Endothelial cell of umbilical vein (primary cell): ENCODE data around the gene PLA2G6. TPM values are rescaled to one million over a fixed set of nuclear protein-coding genes. Genes with fewer than 3 reads are reported as not detected.

Experiments used
- BruUV-seq: library from RNA; stranded (reverse); fragments of 400-500 nt; replicated peaks from 2 replicates; lab custom pipeline; 2021; lab: Mats Ljungman, UMichigan
- CTCF ChIA-PET: fragments of 300-600, 350-600 bp; sonication (Branson Sonifier 250); formaldehyde crosslinking; loops from one replicate; lab custom pipeline; 2021; ENCODE audit warnings: antibody characterized with exemption, inconsistent platforms; lab: Charles Lee
- POLR2A ChIA-PET: fragments of 300-600, 350-600 bp; sonication (Branson Sonifier 250); formaldehyde crosslinking; loops from one replicate; lab custom pipeline; 2021; ENCODE audit warnings: antibody characterized with exemption, inconsistent platforms; lab: Charles Lee
- DNase-seq: peaks from one replicate; pipeline ENCODE4 v3.0.0-alpha.2; 2011; ENCODE audit warnings: low read depth, low spot score
- FAIRE-seq: peaks from 2 replicates; lab custom pipeline; 2011; peaks lifted over from hg19 to GRCh38; lab: Jason Lieb, UNC
- H2AFZ ChIP-seq: 2 replicates; pipeline ENCODE4 v1.6.0; 2012; ENCODE audit warnings: low read depth, low read length, control low read depth, inconsistent platforms
- H3K27ac ChIP-seq: 2 replicates; pipeline ENCODE4 v1.5.1; 2011; ENCODE audit warnings: low read depth, mild to moderate bottlenecking, control low read depth, low read length, moderate library complexity; ENCODE audit not compliant: insufficient read depth
- H3K27me3 ChIP-seq, 2 experiments: 2 replicates each; pipeline versions ENCODE4 v1.6.0 to v1.6.1; 2011; ENCODE audit warnings: low read length in 2 of 2, mixed read lengths in 1 of 2; ENCODE audit not compliant: control insufficient read depth in 2 of 2, insufficient read depth in 2 of 2
- H3K36me3 ChIP-seq, 2 experiments: 2 replicates in 1 of 2; 3 replicates in 1 of 2; pipeline ENCODE4 v1.5.1; 2011; ENCODE audit warnings: low read length in 2 of 2, mild to moderate bottlenecking in 1 of 2, moderate library complexity in 1 of 2; ENCODE audit not compliant: control insufficient read depth in 2 of 2, insufficient read depth in 2 of 2; ENCODE audit errors: extremely low read depth in 1 of 2
- H3K4me1 ChIP-seq: 3 replicates; pipeline ENCODE4 v1.5.1; 2011; ENCODE audit warnings: mild to moderate bottlenecking, low read length; ENCODE audit not compliant: control insufficient read depth, insufficient read depth; ENCODE audit errors: extremely low read depth
- H3K4me2 ChIP-seq: 2 replicates; pipeline ENCODE4 v1.6.1; 2011; ENCODE audit warnings: low read length, control low read depth, mixed read lengths; ENCODE audit not compliant: insufficient read depth
- H3K4me3 ChIP-seq, 3 experiments: fragments of 200-600 bp in 1 of 3; sonication (generic), shearing (Covaris generic) in 1 of 3; replicated peaks in 1 of 3; 2 replicates each; pipeline ENCODE4 v1.5.1; 2011 to 2016; ENCODE audit warnings: control low read depth in 3 of 3, low read length in 3 of 3, mild to moderate bottlenecking in 2 of 3, inconsistent platforms in 1 of 3, low read depth in 1 of 3, moderate library complexity in 1 of 3; ENCODE audit not compliant: insufficient read depth in 1 of 3
- H3K79me2 ChIP-seq: 2 replicates; pipeline ENCODE4 v1.6.0; 2012; ENCODE audit warnings: low read length, inconsistent platforms; ENCODE audit not compliant: control insufficient read depth, insufficient read depth
- H3K9ac ChIP-seq: replicated peaks from 2 replicates; pipeline ENCODE3; 2011; ENCODE audit warnings: low read length, control low read depth; ENCODE audit not compliant: insufficient read depth; ENCODE audit errors: extremely low read depth
- H3K9me1 ChIP-seq: replicated peaks from 3 replicates; pipeline ENCODE4 v1.6.0; 2011; ENCODE audit warnings: mild to moderate bottlenecking, low read length; ENCODE audit not compliant: control insufficient read depth, insufficient read depth; ENCODE audit errors: extremely low read depth
- H3K9me3 ChIP-seq: replicated peaks from 2 replicates; pipeline ENCODE4 v1.5.1; 2012; ENCODE audit warnings: low read length, inconsistent platforms; ENCODE audit not compliant: control insufficient read depth, insufficient read depth
- H4K20me1 ChIP-seq: replicated peaks from 2 replicates; pipeline ENCODE3; 2011; ENCODE audit warnings: mild to moderate bottlenecking, low read length; ENCODE audit not compliant: control insufficient read depth, insufficient read depth; ENCODE audit errors: extremely low read depth
- CTCF ChIP-seq, 2 donors: IDR thresholded peaks; 1 replicate in 1 of 2; 2 replicates in 1 of 2; pipeline ENCODE4 v1.5.1; 2011; ENCODE audit warnings: low read length in 2 of 2, mild to moderate bottlenecking in 2 of 2, moderate library complexity in 2 of 2, control low read depth in 1 of 2, inconsistent platforms in 1 of 2, low read depth in 1 of 2; ENCODE audit not compliant: insufficient read depth in 1 of 2; ENCODE audit errors: extremely low read depth in 1 of 2
- EZH2 ChIP-seq: IDR thresholded peaks from 2 replicates; pipeline ENCODE4 v1.6.1; 2012; ENCODE audit warnings: borderline replicate concordance, low read depth, mild to moderate bottlenecking, moderate library complexity, low read length, inconsistent platforms; ENCODE audit not compliant: severe bottlenecking
- GATA2 ChIP-seq: IDR thresholded peaks from 2 replicates; pipeline ENCODE4 v1.7.0; 2011; ENCODE audit warnings: low read depth, mild to moderate bottlenecking, moderate library complexity, mixed read lengths, low read length; ENCODE audit not compliant: insufficient read length, insufficient read depth
- JUN ChIP-seq: IDR thresholded peaks from 2 replicates; pipeline ENCODE4 v1.6.1; 2011; ENCODE audit warnings: borderline replicate concordance, low read depth; ENCODE audit not compliant: insufficient read length, insufficient read depth
- POLR2A ChIP-seq: IDR thresholded peaks from 2 replicates; pipeline ENCODE4 v1.6.1; 2012; ENCODE audit warnings: low read depth, mild to moderate bottlenecking, control low read depth, low read length
- POLR2AphosphoS5 ChIP-seq: IDR thresholded peaks from 2 replicates; pipeline ENCODE4 v1.6.1; 2012; ENCODE audit warnings: low read depth, mild to moderate bottlenecking, control low read depth, low read length, moderate library complexity; ENCODE audit not compliant: insufficient read depth
- dilution Hi-C: fragments of 300-500 bp; cut with MboI; formaldehyde crosslinking; loops from one replicate; pipeline ENCODE4 v1.15.0; 2019; ENCODE audit warnings: low sequenced_read_pairs; ENCODE audit not compliant: extremely low pct_ligation_motif_present
- intact Hi-C: fragments of 100-400 bp; cut with micrococcal nuclease; formaldehyde crosslinking; loops from one replicate; pipeline ENCODE4 v1.10.0; 2022
- polyA plus RNA-seq, 4 experiments: library from polyadenylated mRNA; depleted of rRNA in 3 of 4; stranded (reverse) in 3 of 4; unstranded in 1 of 4; fragments of >200 nt; gene quantifications; 2 replicates each; pipeline versions ENCODE4 v1.2.1 to v1.2.3, GENCODE V29; 2011 to 2012; ENCODE audit warnings: missing spikeins in 1 of 4
- total RNA-seq: library from RNA; stranded (reverse); gene quantifications from 2 replicates; pipeline ENCODE4 v1.2.3, GENCODE V29; 2021
- TF ChIP-seq, protein P1 (sequence below): IDR thresholded peaks from 2 replicates; pipeline ENCODE4 v1.6.1; 2011; ENCODE audit not compliant: insufficient read depth, insufficient read length

The PLA2G6 gene
- total and polyA plus RNA-seq, 2 donors (not counting 3 experiments of a cell fraction or from before 2014, with no cell fraction given): 6.6 to 10.3 TPM

DNA sequence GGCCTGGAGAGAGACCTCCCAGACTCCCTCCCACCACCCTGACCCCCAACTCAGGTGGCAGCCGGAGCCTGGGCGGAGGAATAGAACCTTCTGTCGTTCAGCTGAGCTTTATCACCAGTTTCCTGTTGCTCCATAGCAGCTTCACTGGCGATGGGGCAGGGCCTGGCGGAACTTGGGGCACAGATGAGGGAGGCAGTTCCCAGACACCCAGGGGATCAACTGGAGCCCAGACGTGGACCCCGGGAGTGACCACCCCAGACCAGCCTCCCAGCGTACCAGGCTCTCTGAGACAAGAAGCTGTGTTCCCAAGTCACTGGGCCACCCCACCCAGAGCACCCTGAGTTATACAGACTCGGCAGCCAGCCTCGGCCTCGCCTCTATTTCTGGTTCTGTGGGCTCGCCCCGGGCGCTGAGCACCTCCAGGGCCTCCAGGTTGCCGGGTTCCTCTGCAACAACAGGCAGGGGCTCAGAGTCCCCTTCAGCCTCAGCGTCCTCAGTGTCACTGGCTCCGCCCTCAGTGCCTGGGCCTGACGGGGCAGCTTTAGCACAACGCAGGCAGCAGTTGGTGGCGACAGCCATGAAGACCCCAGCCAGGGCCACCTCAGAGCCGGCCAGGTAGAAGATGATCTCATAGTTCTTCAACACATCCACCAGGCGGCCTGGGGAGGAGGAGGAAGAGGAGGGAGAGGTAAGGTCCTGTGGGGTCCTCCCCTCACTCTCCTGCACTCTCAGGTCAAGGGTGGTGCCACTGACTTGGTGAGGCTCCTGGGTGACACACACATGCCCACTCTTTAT is 103.4 kb downstream of the PLA2G6 start:
- Histone ChIP-seq H3K36me3 (no peaks in the 10 kb centered on the region), H3K4me2 (no peak overlapping the region), H3K79me2 (no peaks in the 10 kb centered on the region), H3K4me3 (no peak overlapping the region), H3K27me3 (peaks cover 9 to 11% of the 10 kb centered on the region in 2 experiments), H2AFZ (no peak overlapping the region), H3K4me1 (peaks cover 5% of the 10 kb centered on the region), H3K9me3 (no peaks in the 10 kb centered on the region), H3K27ac (no peak overlapping the region), H3K9me1 (no peaks in the 10 kb centered on the region), H4K20me1 (no peaks in the 10 kb centered on the region), H3K9ac (no peak overlapping the region)
- ChIA-PET CTCF (interaction anchor here (0.7 to 1.0 kb wide), 2 partner anchors 19 to 40 kb away, joined by 3 read pairs; no protein-coding TSS in a partner anchor), POLR2A (no interaction called here)
- intact Hi-C loops: no loop called here
- TF ChIP-seq GATA2: no peak
- TF ChIP-seq EZH2: no peak
- TF ChIP-seq, protein P1, sequence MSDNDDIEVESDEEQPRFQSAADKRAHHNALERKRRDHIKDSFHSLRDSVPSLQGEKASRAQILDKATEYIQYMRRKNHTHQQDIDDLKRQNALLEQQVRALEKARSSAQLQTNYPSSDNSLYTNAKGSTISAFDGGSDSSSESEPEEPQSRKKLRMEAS: no peak
- TF ChIP-seq JUN: no peak
- TF ChIP-seq POLR2AphosphoS5: no peak
- no peak for TF ChIP-seq CTCF (IDR thresholded peaks at IDR 0.05; ENCODE audit: extremely low read depth in 1 of 2, insufficient read depth in 1 of 2, low read depth in 1 of 2, low read length in 2 of 2)
- TF ChIP-seq POLR2A: no peak
- DNase-seq: no peak
- no peak for FAIRE-seq
- BruUV-seq: no TSS peak
- dilution Hi-C loops: no loop called here
